H1 (cell line): Measurements from ENCODE around the gene SEC14L5. TPM values are rescaled to one million over a fixed set of nuclear protein-coding genes. Genes with fewer than 3 reads are reported as not detected.

Experiments
- CTCF ChIA-PET: fragments of 300-600 bp; sonication (Branson Sonifier 250); formaldehyde crosslinking; loops from one replicate; lab custom pipeline; 2021; ENCODE audit not compliant: partially characterized antibody; lab: Charles Lee
- POLR2A ChIA-PET: fragments of 300-600 bp; sonication (Branson Sonifier 250); formaldehyde crosslinking; loops from one replicate; lab custom pipeline; 2021; ENCODE audit warnings: inconsistent platforms; ENCODE audit not compliant: partially characterized antibody; lab: Charles Lee
- DNase-seq, 2 experiments: peaks; one replicate each; pipeline versions ENCODE4 v3.0.0 to v3.0.0-alpha.2; 2010 to 2022; ENCODE audit warnings: low spot score in 2 of 2, low read depth in 1 of 2, mixed read lengths in 1 of 2
- FAIRE-seq: peaks from 2 replicates; lab custom pipeline; 2011; peaks lifted over from hg19 to GRCh38; lab: Jason Lieb, UNC
- H2AFZ ChIP-seq: 2 replicates; pipeline ENCODE4 v1.8.1; 2012; ENCODE audit warnings: low read length, inconsistent platforms
- H2AK5ac ChIP-seq: 2 replicates; pipeline ENCODE4 v1.6.1; 2013; ENCODE audit warnings: low read depth, low read length
- H2BK120ac ChIP-seq: replicated peaks from 2 replicates; pipeline ENCODE3; 2013; ENCODE audit warnings: low read depth, low read length, inconsistent platforms
- H2BK12ac ChIP-seq: 2 replicates; pipeline ENCODE4 v1.6.1; 2013; ENCODE audit warnings: low read depth, low read length
- H2BK15ac ChIP-seq: 2 replicates; pipeline ENCODE4 v1.6.1; 2013; ENCODE audit warnings: low read length
- H2BK20ac ChIP-seq: 2 replicates; pipeline ENCODE4 v1.6.1; 2013; ENCODE audit warnings: low read length
- H2BK5ac ChIP-seq: 2 replicates; pipeline ENCODE4 v1.6.1; 2013; ENCODE audit warnings: low read depth, low read length
- H3K14ac ChIP-seq: 2 replicates; pipeline ENCODE4 v1.6.1; 2013; ENCODE audit warnings: inconsistent platforms; ENCODE audit not compliant: insufficient read length
- H3K18ac ChIP-seq: 2 replicates; pipeline ENCODE4 v1.6.1; 2013; ENCODE audit warnings: low read length; ENCODE audit errors: extremely low read depth
- H3K23ac ChIP-seq: 2 replicates; pipeline ENCODE4 v1.6.1; 2013; ENCODE audit warnings: inconsistent platforms; ENCODE audit not compliant: insufficient read length
- H3K23me2 ChIP-seq: 2 replicates; pipeline ENCODE4 v1.6.1; 2013; ENCODE audit warnings: low read depth, low read length
- H3K27ac ChIP-seq: 2 replicates; pipeline ENCODE4 v1.6.1; 2011; ENCODE audit warnings: low read depth, low read length, inconsistent platforms
- H3K27me3 ChIP-seq, 4 experiments: replicated peaks in 1 of 4; 1 replicate in 1 of 4; 2 replicates in 3 of 4; pipeline versions ENCODE4 v1.6.1 to v1.8.1; 2011 to 2013; ENCODE audit warnings: low read length in 3 of 4, mild to moderate bottlenecking in 3 of 4, inconsistent platforms in 2 of 4, mixed read lengths in 2 of 4, moderate library complexity in 1 of 4; ENCODE audit not compliant: control insufficient read depth in 3 of 4, insufficient read depth in 3 of 4; ENCODE audit errors: extremely low read depth in 1 of 4
- H3K36me3 ChIP-seq, 4 experiments: 2 replicates each; pipeline versions ENCODE4 v1.6.1 to v1.8.1; 2011 to 2013; ENCODE audit warnings: mild to moderate bottlenecking in 4 of 4, low read length in 3 of 4, moderate library complexity in 2 of 4, control low read depth in 1 of 4, inconsistent platforms in 1 of 4; ENCODE audit not compliant: insufficient read depth in 4 of 4, control insufficient read depth in 2 of 4
- H3K4ac ChIP-seq: replicated peaks from 2 replicates; pipeline ENCODE3; 2013; ENCODE audit warnings: low read length, low read depth, mixed read lengths, inconsistent platforms; ENCODE audit not compliant: insufficient read length
- H3K4me1 ChIP-seq, 4 experiments: replicated peaks in 1 of 4; 1 replicate in 1 of 4; 2 replicates in 3 of 4; pipeline versions ENCODE4 v1.6.1 to v1.8.1; 2011 to 2013; ENCODE audit warnings: low read length in 3 of 4, inconsistent platforms in 2 of 4, mixed read lengths in 1 of 4; ENCODE audit not compliant: insufficient read depth in 4 of 4, control insufficient read depth in 3 of 4
- H3K4me2 ChIP-seq, 2 experiments: 2 replicates each; pipeline versions ENCODE4 v1.6.1 to v1.8.1; 2011 to 2013; ENCODE audit warnings: low read depth in 2 of 2, low read length in 2 of 2, control low read depth in 1 of 2, inconsistent platforms in 1 of 2, mild to moderate bottlenecking in 1 of 2; ENCODE audit not compliant: insufficient read depth in 1 of 2
- H3K4me3 ChIP-seq, 4 experiments: fragments of 200-600, 300-600 bp in 1 of 4; sonication (generic), shearing (Covaris generic), sonication (Bioruptor Twin) in 1 of 4; 2 replicates each; pipeline versions ENCODE4 v1.5.1 to v1.8.1; 2011 to 2016; ENCODE audit warnings: low read length in 4 of 4, low read depth in 3 of 4, control low read depth in 2 of 4, inconsistent platforms in 2 of 4, mild to moderate bottlenecking in 2 of 4, mixed read lengths in 1 of 4, moderate library complexity in 1 of 4; ENCODE audit not compliant: insufficient read depth in 2 of 4; ENCODE audit errors: extremely low read depth in 1 of 4
- H3K56ac ChIP-seq: replicated peaks from 2 replicates; pipeline ENCODE3; 2013; ENCODE audit warnings: low read depth, mild to moderate bottlenecking, mixed read lengths, low read length, inconsistent platforms; ENCODE audit not compliant: insufficient read length
- H3K79me1 ChIP-seq: 2 replicates; pipeline ENCODE4 v1.6.1; 2013; ENCODE audit warnings: low read depth, low read length, control low read depth
- H3K79me2 ChIP-seq, 2 experiments: 2 replicates each; pipeline versions ENCODE4 v1.6.1 to v1.8.1; 2012 to 2013; ENCODE audit warnings: low read length in 2 of 2, mild to moderate bottlenecking in 2 of 2, inconsistent platforms in 1 of 2; ENCODE audit not compliant: insufficient read depth in 2 of 2, control insufficient read depth in 1 of 2
- H3K9ac ChIP-seq, 4 experiments: replicated peaks in 1 of 4; 1 replicate in 1 of 4; 2 replicates in 3 of 4; pipeline versions ENCODE4 v1.6.1 to v1.8.1; 2011 to 2013; ENCODE audit warnings: low read depth in 3 of 4, low read length in 3 of 4, control low read depth in 2 of 4, mild to moderate bottlenecking in 2 of 4, moderate library complexity in 2 of 4, inconsistent platforms in 1 of 4; ENCODE audit errors: extremely low read depth in 1 of 4
- H3K9me3 ChIP-seq, 2 experiments: 2 replicates each; pipeline versions ENCODE4 v1.6.1 to v1.8.1; 2012 to 2013; ENCODE audit warnings: mild to moderate bottlenecking in 2 of 2, moderate library complexity in 2 of 2, control low read depth in 1 of 2, inconsistent platforms in 1 of 2, low read depth in 1 of 2, low read length in 1 of 2, mixed read lengths in 1 of 2; ENCODE audit not compliant: insufficient read depth in 2 of 2
- H4K20me1 ChIP-seq, 2 experiments: replicated peaks in 1 of 2; 2 replicates each; pipeline versions ENCODE3 to v1.8.1; 2011 to 2013; ENCODE audit warnings: inconsistent platforms in 2 of 2, low read length in 2 of 2, mild to moderate bottlenecking in 1 of 2; ENCODE audit not compliant: insufficient read depth in 2 of 2, control insufficient read depth in 1 of 2
- H4K5ac ChIP-seq: 2 replicates; pipeline ENCODE4 v1.6.1; 2013; ENCODE audit warnings: low read length, low read depth, mixed read lengths, inconsistent platforms; ENCODE audit not compliant: insufficient read length
- H4K8ac ChIP-seq: 2 replicates; pipeline ENCODE4 v1.8.0; 2013; ENCODE audit warnings: mild to moderate bottlenecking, moderate library complexity, low read length, inconsistent platforms; ENCODE audit not compliant: insufficient read depth; ENCODE audit errors: extremely low read depth
- H4K91ac ChIP-seq: replicated peaks from 2 replicates; pipeline ENCODE3; 2013; ENCODE audit warnings: low read length, mixed read lengths, inconsistent platforms; ENCODE audit not compliant: insufficient read length
- CEBPB ChIP-seq: IDR thresholded peaks from 2 replicates; pipeline ENCODE4 v1.6.1; 2012; ENCODE audit warnings: low read depth, low read length
- HDAC6 ChIP-seq: IDR thresholded peaks from one replicate; pipeline ENCODE4 v1.7.1; 2012; ENCODE audit warnings: low read depth, mild to moderate bottlenecking, inconsistent platforms, low read length, moderate library complexity
- KDM4A ChIP-seq: IDR thresholded peaks from one replicate; pipeline ENCODE4 v1.7.1; 2012; ENCODE audit warnings: low read depth, mild to moderate bottlenecking, moderate library complexity, low read length, inconsistent platforms; ENCODE audit not compliant: severe bottlenecking
- MAFK ChIP-seq: IDR thresholded peaks from 2 replicates; pipeline ENCODE4 v1.6.1; 2012; ENCODE audit warnings: low read depth, mild to moderate bottlenecking, improper control_type of control experiment, low read length
- WGBS, 2 experiments: shearing (Covaris generic) in 1 of 2; methylation state at CpG; one replicate each; pipeline versions ENCODE4 v1.1.6 to v1.1.7; 2013 to 2015; ENCODE audit warnings: low lambda C conversion rate in 2 of 2, mixed read lengths in 2 of 2, inconsistent platforms in 1 of 2, low coverage in 1 of 2, missing lambda C conversion rate in 1 of 2; ENCODE audit not compliant: insufficient replicate concordance in 2 of 2, insufficient coverage in 1 of 2, insufficient read length in 1 of 2; ENCODE audit errors: extremely low coverage in 1 of 2, missing lambda C conversion rate in 1 of 2; 5-methylcytosine and 5-hydroxymethylcytosine counted together
- polyA plus RNA-seq, 7 experiments: library from polyadenylated mRNA; depleted of rRNA in 3 of 7; stranded (reverse) in 5 of 7; unstranded in 2 of 7; fragments of >200 nt in 5 of 7; fragments of 200-250 nt in 2 of 7; gene quantifications; 1 replicate in 5 of 7; 2 replicates in 1 of 7; 4 replicates in 1 of 7; pipeline versions ENCODE4 v1.2.1 to v1.2.3, GENCODE V29; 2011 to 2013; ENCODE audit warnings: missing spikeins in 2 of 7, mixed read lengths in 2 of 7
- total RNA-seq: library from RNA; stranded (reverse); fragmentation: NEBNext Ultra II Directional; extraction: Animal tissue kit (Norgen Biotek cat#: 25700); gene quantifications from 2 replicates; pipeline ENCODE4 v1.2.1, GENCODE V29; 2021

SEC14L5 gene
- total and polyA plus RNA-seq, 2 of the 8 experiments (the other 6 are each of a cell fraction or from before 2014, with no cell fraction given): 1.9 to 3.0 TPM

- H3K4me3 ChIP-seq: no peak overlapping the region
- no peak overlapping the region for H4K8ac ChIP-seq
- no peak overlapping the region for H4K5ac ChIP-seq
- no peak overlapping the region for H3K14ac ChIP-seq
- H3K18ac ChIP-seq: no peak overlapping the region
- peaks cover 0 to 3% (median under 1%) of the 10 kb centered on the region in 4 experiments; a peak in 2 of 7 replicates for H3K4me1 ChIP-seq
- H3K9me3 ChIP-seq: no peaks in the 10 kb centered on the region
- H3K4ac ChIP-seq: no peak overlapping the region
- no peak overlapping the region for H3K9ac ChIP-seq
- H3K27ac ChIP-seq: no peak overlapping the region
- no peaks in the 10 kb centered on the region for H3K23me2 ChIP-seq
- H3K56ac ChIP-seq: no peak overlapping the region
- no peak overlapping the region for H2BK120ac ChIP-seq
- no peaks in the 10 kb centered on the region for H4K20me1 ChIP-seq
- H2BK5ac ChIP-seq: no peak overlapping the region
- H2AFZ ChIP-seq: no peak overlapping the region
- H2AK5ac ChIP-seq: no peak overlapping the region
- H3K23ac ChIP-seq: no peak overlapping the region
- DNase-seq (no peak), FAIRE-seq (no peak)
- H3K36me3 ChIP-seq: no peaks in the 10 kb centered on the region
- WGBS, 2 experiments: 85% methylated on average over 6 of the region's 6 CpGs; no CpG with 5 or more reads in 1 of the 2 experiments
- H3K79me1 ChIP-seq: no peaks in the 10 kb centered on the region
- no peaks in the 10 kb centered on the region for H3K27me3 ChIP-seq
- H2BK15ac ChIP-seq: no peak overlapping the region
- no peak overlapping the region for H2BK20ac ChIP-seq
- H2BK12ac ChIP-seq: no peak overlapping the region
- H3K4me2 ChIP-seq: no peak overlapping the region
- CTCF ChIA-PET: no interaction called here
- no peak overlapping the region for H4K91ac ChIP-seq
- POLR2A ChIA-PET: interaction anchor here (3.5 kb wide), 1 partner anchor 7 kb away, joined by 15 read pairs; no protein-coding TSS in a partner anchor
- no peaks in the 10 kb centered on the region for H3K79me2 ChIP-seq
- TF ChIP-seq MAFK: no peak
- TF ChIP-seq HDAC6: no peak
- TF ChIP-seq CEBPB: no peak
- TF ChIP-seq KDM4A: no peak
Measured at GRCh38 chr16:5012887-5013286, 54.8 kb downstream of the SEC14L5 start.
